ENCODE results near the gene PAK4.

- TF ChIP-seq GMEB1 (CRISPR knock-in tag; IDR thresholded peaks at IDR 0.05; ENCODE audit: borderline replicate concordance) (no peak), FOXP1 (IDR thresholded peaks at IDR 0.05) (no peak), FOXP1 (CRISPR knock-in tag; IDR thresholded peaks at IDR 0.05) (no peak), CTCF (CRISPR knock-in tag; IDR thresholded peaks at IDR 0.05) (no peak), BRCA1 (CRISPR knock-in tag; IDR thresholded peaks at IDR 0.05) (no peak), HBP1 (CRISPR knock-in tag; IDR thresholded peaks at IDR 0.05; ENCODE audit: low read depth) (no peak), CENPBD1 (CRISPR knock-in tag; IDR thresholded peaks at IDR 0.05; ENCODE audit: borderline replicate concordance, low read depth) (no peak), ZNF513 (CRISPR knock-in tag; conservative IDR thresholded peaks at IDR 0.05) (no peak), BORCS8-MEF2B (CRISPR knock-in tag; IDR thresholded peaks at IDR 0.05) (no peak), EZH2 (conservative IDR thresholded peaks at IDR 0.05; ENCODE audit: low read depth, low read length) (no peak), ZHX1 (CRISPR knock-in tag; IDR thresholded peaks at IDR 0.05; ENCODE audit: low read depth) (no peak), SKIL (CRISPR knock-in tag; IDR thresholded peaks at IDR 0.05; ENCODE audit: borderline replicate concordance) (no peak), MLX (CRISPR knock-in tag; IDR thresholded peaks at IDR 0.05) (no peak), MZF1 (CRISPR knock-in tag; IDR thresholded peaks at IDR 0.05; ENCODE audit: borderline replicate concordance) (no peak), SRSF9 (IDR thresholded peaks at IDR 0.05; ENCODE audit: borderline replicate concordance, insufficient read depth, low read depth, low read length, poor library complexity, severe bottlenecking) (no peak)
These were observed 62.0 kb downstream of the PAK4 start for GRCh38 chr19:39187552-39187943.

Data from HepG2 (cell line).